Heart left ventricle (tissue), 16 donors: ENCODE data around the gene PDCD11. TPM values are rescaled to one million over a fixed set of nuclear protein-coding genes. Genes with fewer than 3 reads are reported as not detected.
A peak's percentile ranks its signal among the peaks of the same experiment; 100 is the strongest.
"Not testable (repeated sequence)": the region's sequence is repeated elsewhere in the genome, so short reads cannot be mapped to it uniquely, and the experiment has no call there.

Source experiments
- ATAC-seq, 4 donors: fragments of 200-7000 bp; cut with Tn5 transposase; one replicate each; pipeline ENCODE4 v1.9.1; 2020 to 2022; ENCODE audit warnings: moderate library complexity in 4 of 4, mild to moderate bottlenecking in 3 of 4, moderate number of reproducible peaks in 1 of 4
- DNase-seq, 5 donors: peaks; one replicate each; pipeline ENCODE4 v3.0.0-alpha.2; 2020
- H3K27ac ChIP-seq, 12 donors: fragments of 200-600 bp; sonication (generic) in 4 of 12; one replicate each; pipeline versions ENCODE4 v1.5.0 to v1.8.0; 2016 to 2022; ENCODE audit warnings: mild to moderate bottlenecking in 2 of 12
- H3K27me3 ChIP-seq, 9 donors: fragments of 200-600 bp; sonication (generic) in 2 of 9; one replicate each; pipeline versions ENCODE4 v1.5.1 to v1.8.0; 2016 to 2022; ENCODE audit warnings: mild to moderate bottlenecking in 3 of 9
- H3K36me3 ChIP-seq, 9 donors: fragments of 200-600 bp; sonication (generic) in 2 of 9; one replicate each; pipeline versions ENCODE4 v1.5.0 to v1.8.0; 2018 to 2022; ENCODE audit warnings: mild to moderate bottlenecking in 2 of 9
- H3K4me1 ChIP-seq, 12 donors: fragments of 200-600 bp; sonication (generic) in 4 of 12; one replicate each; pipeline versions ENCODE4 v1.5.0 to v1.8.0; 2016 to 2022; ENCODE audit warnings: mild to moderate bottlenecking in 3 of 12
- H3K4me3 ChIP-seq, 12 donors: fragments of 200-600 bp; sonication (generic) in 4 of 12; one replicate each; pipeline versions ENCODE4 v1.5.0 to v1.8.0; 2017 to 2022; ENCODE audit warnings: mild to moderate bottlenecking in 9 of 12, moderate library complexity in 4 of 12
- H3K9me3 ChIP-seq, 12 donors: fragments of 200-600 bp; sonication (generic) in 4 of 12; one replicate each; pipeline versions ENCODE4 v1.5.0 to v1.8.0; 2016 to 2022; ENCODE audit warnings: mild to moderate bottlenecking in 1 of 12
- CTCF ChIP-seq, 12 donors: fragments of 200-600 bp; sonication (generic) in 4 of 12; IDR thresholded peaks; one replicate each; pipeline versions ENCODE4 v1.5.0 to v1.8.0; 2018 to 2022; ENCODE audit warnings: antibody characterized with exemption in 12 of 12, mild to moderate bottlenecking in 5 of 12
- POLR2A ChIP-seq, 2 donors: fragments of 450-650 bp; IDR thresholded peaks; one replicate each; pipeline ENCODE4 v1.6.1; 2017; ENCODE audit warnings: antibody characterized with exemption in 2 of 2, mild to moderate bottlenecking in 2 of 2, moderate library complexity in 2 of 2
- WGBS, 4 donors: extraction: QIAGEN DNeasy Blood & Tissue Kit in 2 of 4; methylation state at CpG; one replicate each; pipeline versions ENCODE4 v1.1.5 to v1.1.7; 2013 to 2018; 5-methylcytosine and 5-hydroxymethylcytosine counted together
- intact Hi-C, 10 donors: fragments of 100-400 bp; cut with DNase I; formaldehyde crosslinking; loops; one replicate each; pipeline versions ENCODE4 v1.11.1 to v1.14.2; 2022
- polyA plus RNA-seq, 2 donors: library from polyadenylated mRNA; stranded (reverse); fragments of 200-250 nt; gene quantifications; one replicate each; pipeline ENCODE4 v1.2.3, GENCODE V29; 2013
- total RNA-seq, 9 donors: library from RNA; depleted of rRNA in 2 of 9; stranded (reverse); fragments of >200 nt in 2 of 9; fragmentation: NEBNext Ultra II Directional in 3 of 9; extraction: Animal tissue kit (Norgen Biotek cat#: 25700) in 3 of 9; gene quantifications; one replicate each; pipeline versions ENCODE4 v1.1.0 to v1.2.4, GENCODE V29; 2016 to 2023
- donor health status: ischemic (EF 13 %, LVEDD 7.1; RV severe dilation, severe dysfunction).
- donor health status: healthy with polysubstance abuse.
- donor health status: DM: no; HTN: yes; CAD: no.
- donor health status: DM: no; HTN: no; CAD: no.
- donor health status: ischemic (EF 25% LVEDD 6.9; RV normal size, moderate dysfunction).
- donor health status: ischemic (EF 25% LVEDD 5.7; RV mildly dilated, moderate dysfunction).
- donor health status: healthy.
- donor health status: DM: yes; HTN: yes; CAD: no.
- donor health status: ischemic (EF 35%, LVEDD 5.7; RV mildly dilated, moderate dysfunction).
- donor health status: nonischemic (EF 11% LVEDD 7.7; RV severe dilation, severe dysfunction).
- donor health status: DM: yes; HTN: yes; CAD: no.
- donor health status: PGD.
- donor health status: ischemic (EF 29% LVEDD 5.4; RV normal size, mild dysfunction).
- donor health status: nonischemic (EF 23%, LVEDD 6.1; RV moderate dilation, normal function).

Gene PDCD11
- total and polyA plus RNA-seq, 11 donors, result 8.0 to 17.2 (median 12.1) TPM

GRCh38 chr10:103350517-103351260 lies 45.7 kb upstream of the PDCD11 start, which contains the start of gene PCGF6:
Gene PCGF6 (minus strand): TSS chr10:103351140. CDS start chr10:103351066, 74 bp downstream.
- WGBS, 4 donors, result 0 to 1% (median 0%) methylated on average over 29 to 82 of the region's 82 CpGs
- H3K4me3 ChIP-seq, result peak within 1 kb of the TSS; percentile 54 to 91 (median 78)
- peaks cover 0 to 34% (median 29%) of the 10 kb centered on the region in 9 donors for H3K36me3 ChIP-seq
- no peaks in the 10 kb centered on the region for H3K27me3 ChIP-seq
- ATAC-seq, result peak; percentile 62 to 98 (median 96)
- peak; percentile 82 to 92 (median 84) for DNase-seq
- TF ChIP-seq POLR2A (IDR thresholded peaks at IDR 0.05) (peak in 1 of 2 donors; percentile 25), CTCF (IDR thresholded peaks at IDR 0.05) (peak in 4 of 12 donors; percentile 10 to 39 (median 23))
- intact Hi-C loops, result no loop called here
- peaks cover 0 to 14% (median 6%) of the 10 kb centered on the region in 12 donors for H3K4me1 ChIP-seq
- no peaks in the 10 kb centered on the region for H3K9me3 ChIP-seq
- H3K27ac ChIP-seq, result peak within 1 kb of the TSS; percentile 33 to 87 (median 77)

GRCh38 chr10:103353281-103353680 lies 43.1 kb upstream of the PDCD11 start:
- H3K9me3 ChIP-seq, result no peaks in the 10 kb centered on the region
- intact Hi-C loops, result no loop called here
- WGBS, 4 donors, result 31 to 44% (median 35%) methylated on average over 2 of the region's 2 CpGs
- DNase-seq (no peak), ATAC-seq (no peak)
- peaks cover 0 to 8% (median 4%) of the 10 kb centered on the region in 9 donors for H3K36me3 ChIP-seq
- no peak for TF ChIP-seq POLR2A (IDR thresholded peaks at IDR 0.05)
- no peak for TF ChIP-seq CTCF (IDR thresholded peaks at IDR 0.05)
- no peak overlapping the region for H3K4me3 ChIP-seq
- peaks cover 0 to 14% (median 6%) of the 10 kb centered on the region in 12 donors for H3K4me1 ChIP-seq
- no peaks in the 10 kb centered on the region for H3K27me3 ChIP-seq
- H3K27ac ChIP-seq, result no peak overlapping the region

- H3K36me3 ChIP-seq, H3K27ac ChIP-seq, ATAC-seq, DNase-seq, H3K4me3 ChIP-seq, intact Hi-C loops, H3K9me3 ChIP-seq, H3K27me3 ChIP-seq: not testable (repeated sequence)
- peaks cover 0 to 13% (median 6%) of the 10 kb centered on the region in 12 donors for H3K4me1 ChIP-seq
- 90 to 95% (median 91%) methylated on average over 4 of the region's 4 CpGs for WGBS, 4 donors
Observed at GRCh38 chr10:103354567-103354966, 41.9 kb upstream of the PDCD11 start.

- intact Hi-C loops, result no loop called here
- Histone ChIP-seq H3K4me1 (peaks cover 0 to 5% (median 2%) of the 10 kb centered on the region in 12 donors), H3K27me3 (no peaks in the 10 kb centered on the region), H3K36me3 (no peaks in the 10 kb centered on the region), H3K4me3 (no peak overlapping the region), H3K27ac (no peak overlapping the region), H3K9me3 (no peaks in the 10 kb centered on the region)
- ATAC-seq (no peak), DNase-seq (no peak)
- no peak for TF ChIP-seq POLR2A (IDR thresholded peaks at IDR 0.05)
- TF ChIP-seq CTCF (IDR thresholded peaks at IDR 0.05), result no peak
- 74 to 80% (median 78%) methylated on average over 5 of the region's 5 CpGs for WGBS, 4 donors
Observed at GRCh38 chr10:103355906-103356599, 40.4 kb upstream of the PDCD11 start.

- ATAC-seq, DNase-seq, H3K27me3 ChIP-seq, H3K27ac ChIP-seq, H3K4me3 ChIP-seq, intact Hi-C loops, H3K4me1 ChIP-seq, H3K36me3 ChIP-seq, H3K9me3 ChIP-seq: not testable (repeated sequence)
- WGBS, 4 donors, result 93 to 97% (median 94%) methylated on average over 4 of the region's 4 CpGs
Observed at GRCh38 chr10:103359493-103359892, 36.9 kb upstream of the PDCD11 start.

GRCh38 chr10:103360791-103361190 lies 35.6 kb upstream of the PDCD11 start:
- H3K36me3 ChIP-seq, H3K27me3 ChIP-seq, DNase-seq, intact Hi-C loops, ATAC-seq, H3K27ac ChIP-seq, H3K9me3 ChIP-seq, H3K4me1 ChIP-seq, H3K4me3 ChIP-seq: not testable (repeated sequence)
- WGBS, 4 donors, result 93 to 96% (median 94%) methylated on average over 9 of the region's 9 CpGs
